Amniotic epithelial cell (primary cell): ENCODE measurements around the gene TUBB4B.
A peak's percentile ranks its signal among the peaks of the same experiment; 100 is the strongest.

Experiments
- DNase-seq: peaks from one replicate; pipeline ENCODE4 v3.0.0-alpha.2; 2010; ENCODE audit warnings: low read depth

TUBB4B gene

GRCh38 chr9:137270929-137271695 lies 30.0 kb downstream of the TUBB4B start:
- DNase-seq: no peak

DNA sequence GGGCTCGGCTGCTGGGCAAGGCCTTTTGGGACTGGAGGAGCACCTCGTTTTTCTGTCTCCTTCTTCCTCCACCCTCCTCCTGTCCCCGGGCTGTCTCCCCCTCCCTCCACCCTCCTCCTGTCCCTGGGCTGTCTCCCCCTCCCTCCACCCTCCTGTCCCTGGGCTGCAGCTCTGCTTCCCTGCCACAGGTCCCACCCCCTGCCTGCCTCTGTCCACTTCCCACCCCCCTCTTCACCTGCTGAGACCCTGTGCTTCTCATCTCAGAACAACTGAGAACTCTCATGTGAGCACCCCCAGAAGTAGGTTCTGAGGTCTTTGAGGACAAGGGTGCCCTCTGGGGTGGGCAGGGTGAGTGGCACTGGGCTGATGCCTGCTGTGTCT lies 30.6 kb downstream of the TUBB4B start:
- DNase-seq: no peak

GRCh38 chr9:137272241-137273094 lies 31.4 kb downstream of the TUBB4B start:
- DNase-seq: no peak

GRCh38 chr9:137273095-137273490 lies 32.0 kb downstream of the TUBB4B start:
- DNase-seq: no peak

- no peak for DNase-seq
These were observed 32.7 kb downstream of the TUBB4B start for GRCh38 chr9:137273611-137274320.

- no peak for DNase-seq
These were observed 34.1 kb downstream of the TUBB4B start for GRCh38 chr9:137275203-137275587.

DNA sequence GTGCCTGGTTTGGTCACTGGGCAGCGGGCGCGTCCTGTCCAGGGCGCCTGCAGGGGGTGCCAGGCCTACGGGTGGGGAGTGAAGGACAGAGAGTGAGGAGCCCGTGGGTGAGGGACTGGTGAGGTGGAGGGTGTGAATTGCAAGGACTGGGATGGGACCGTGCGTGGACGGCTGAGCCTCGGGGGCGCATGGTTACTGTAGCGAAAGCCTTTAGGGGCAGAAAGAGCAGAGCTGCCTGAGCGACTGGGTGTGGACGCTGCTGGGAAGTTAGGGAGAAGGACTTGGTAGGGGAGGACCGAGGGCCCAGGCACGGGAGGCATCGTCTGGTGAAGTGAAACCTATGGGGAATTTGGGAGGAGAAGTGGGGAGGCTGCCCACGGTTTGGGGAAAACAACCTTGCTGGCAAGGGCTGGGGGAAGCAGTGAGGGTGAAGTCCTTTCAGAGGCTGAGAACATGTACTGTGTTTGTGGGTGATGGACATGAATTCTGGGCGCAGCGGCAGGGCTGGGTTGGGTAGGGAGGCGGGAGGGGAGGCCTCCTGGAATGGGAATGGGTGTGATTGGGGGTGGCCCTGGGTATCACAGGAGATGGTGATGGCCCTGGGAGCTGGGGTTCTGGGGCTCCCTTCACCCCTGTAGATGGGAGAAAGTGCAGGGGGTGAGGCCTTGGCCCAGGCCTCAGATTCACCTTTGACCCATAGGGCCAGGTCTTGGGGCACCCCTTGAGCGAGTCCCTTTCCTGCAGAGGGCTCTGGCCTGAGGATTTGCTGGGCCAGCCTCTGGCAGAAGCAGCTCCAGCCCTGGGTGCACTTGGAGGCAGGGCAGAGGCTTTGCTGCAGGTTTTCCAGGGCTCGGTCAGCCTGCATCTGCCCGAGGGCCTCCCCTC lies 34.7 kb downstream of the TUBB4B start:
- DNase-seq: no peak

GRCh38 chr9:137276473-137277328 lies 35.6 kb downstream of the TUBB4B start:
- DNase-seq: no peak

GRCh38 chr9:137277329-137278041 lies 36.4 kb downstream of the TUBB4B start, which contains the start of gene TOR4A:
TSS of gene TOR4A (plus strand) at chr9:137277726. CDS start at chr9:137278690, 964 bp downstream.
- DNase-seq: peak; percentile 77

GRCh38 chr9:137278061-137278701 lies 37.1 kb downstream of the TUBB4B start:
- no peak for DNase-seq

- DNase-seq: no peak
These were observed 37.9 kb downstream of the TUBB4B start for GRCh38 chr9:137278721-137279711.

- no peak for DNase-seq
These were observed 38.8 kb downstream of the TUBB4B start for GRCh38 chr9:137279741-137280473.

- DNase-seq: no peak
These were observed 39.6 kb downstream of the TUBB4B start for GRCh38 chr9:137280474-137281344.

DNA sequence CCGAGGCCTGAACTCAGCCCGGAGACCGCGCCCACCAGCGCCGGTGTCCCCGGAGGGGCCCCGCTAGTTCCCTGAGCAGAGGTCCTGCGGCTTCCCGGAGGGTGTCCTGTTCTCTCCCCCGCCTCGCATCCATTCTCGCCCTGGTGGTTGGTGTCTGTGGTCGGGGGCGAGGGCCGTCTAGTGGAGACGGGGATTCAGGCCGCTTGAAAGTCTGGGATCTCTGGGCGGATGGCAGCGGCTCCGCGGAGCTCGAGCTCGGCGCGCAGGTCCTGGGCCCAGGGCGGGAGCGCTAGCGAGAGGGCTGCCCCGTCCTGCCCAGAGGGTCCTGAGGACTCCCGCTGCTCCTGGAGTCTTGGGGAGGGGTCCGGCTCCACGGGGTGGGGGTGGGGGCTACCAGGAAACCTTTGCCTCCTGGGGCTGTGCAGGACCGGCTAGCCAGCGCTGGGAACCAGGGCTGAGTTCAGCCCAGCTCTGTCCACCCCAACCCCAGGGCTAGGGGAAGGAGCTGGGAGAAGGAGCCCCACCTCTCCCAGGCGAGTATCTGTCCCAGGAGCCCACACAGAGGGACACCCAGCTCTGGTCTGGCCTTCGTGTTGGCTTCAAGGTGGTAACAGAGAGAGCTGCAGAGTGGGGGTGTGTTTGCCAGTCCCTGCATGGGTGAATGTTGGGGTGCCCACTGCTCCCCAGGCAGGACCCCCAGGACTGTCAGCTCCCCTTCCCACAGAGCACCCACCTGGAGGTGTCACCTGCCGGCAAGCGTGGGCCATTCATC lies 40.4 kb downstream of the TUBB4B start:
- DNase-seq: no peak

DNA sequence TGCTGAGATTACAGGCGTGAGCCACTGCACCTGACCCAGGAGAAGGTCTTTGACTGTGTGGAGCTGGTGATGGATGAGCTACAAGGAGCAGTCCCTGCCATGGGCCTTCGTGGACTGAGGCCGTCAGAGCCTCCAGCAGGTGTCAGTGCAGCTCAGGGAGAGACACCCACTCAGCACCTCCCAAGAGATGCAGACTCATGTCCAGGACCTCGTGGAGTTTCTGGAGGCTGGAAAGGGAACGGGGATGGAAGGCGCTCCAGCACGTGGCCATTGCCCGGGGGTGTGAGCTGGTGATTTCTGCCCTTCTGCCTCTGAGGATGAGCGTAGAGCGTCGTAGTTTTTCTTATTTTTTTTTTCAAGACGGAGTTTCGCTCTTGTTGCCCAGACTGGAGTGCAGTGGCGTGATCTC lies 45.9 kb downstream of the TUBB4B start:
- DNase-seq: peak; percentile 73

DNA sequence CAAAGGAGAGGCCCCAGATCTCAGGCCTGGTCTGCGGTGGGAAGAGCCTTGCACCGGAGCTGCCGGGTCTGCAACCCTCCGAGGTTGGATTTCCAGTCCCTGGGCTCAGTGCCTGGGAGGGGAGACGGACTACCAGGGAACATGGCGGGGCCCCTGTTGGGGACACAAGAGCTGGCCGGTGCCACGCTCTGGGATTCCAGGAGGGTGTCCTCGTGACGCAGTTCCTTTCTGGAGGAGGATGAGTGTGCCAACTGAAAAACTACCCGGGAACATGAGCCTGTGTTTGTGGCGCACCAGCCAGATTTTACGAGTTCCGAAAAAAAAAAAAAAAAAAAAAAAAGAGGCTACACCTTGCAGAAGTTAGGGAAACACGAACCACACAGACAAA lies 52.0 kb downstream of the TUBB4B start:
- no peak for DNase-seq
